ENCODE measurements around the gene FAM124A.

Gene FAM124A

DNA sequence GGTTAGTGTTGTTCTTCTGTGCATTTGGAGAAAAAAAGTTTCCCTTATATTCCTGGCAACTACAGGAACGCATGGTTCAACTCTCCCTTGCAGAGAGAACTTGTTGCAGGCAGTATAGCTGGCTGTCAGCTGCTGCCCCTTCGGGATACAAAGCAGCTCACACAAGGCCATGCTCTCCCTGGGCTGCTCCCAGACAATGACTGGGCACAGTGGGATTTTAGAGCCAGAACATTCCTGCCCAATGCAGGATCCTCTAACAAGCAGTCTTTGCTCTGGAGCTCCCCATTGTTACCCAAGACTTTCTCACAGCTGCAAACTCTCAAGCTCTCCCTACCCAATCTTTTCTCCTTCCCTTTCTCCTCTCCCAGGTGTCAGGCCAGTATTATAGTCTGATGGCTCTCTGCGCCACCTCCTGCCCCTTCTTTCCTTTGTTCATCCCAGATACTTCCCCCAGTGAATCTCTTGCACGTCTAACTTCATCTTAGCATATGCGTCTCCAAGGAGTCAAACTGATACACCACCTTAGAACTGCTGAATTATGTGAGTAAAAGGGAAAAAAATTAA, 89.8 kb downstream of the FAM124A start:
- no peak for DNase-seq (ENCODE audit: low spot score)

DNA sequence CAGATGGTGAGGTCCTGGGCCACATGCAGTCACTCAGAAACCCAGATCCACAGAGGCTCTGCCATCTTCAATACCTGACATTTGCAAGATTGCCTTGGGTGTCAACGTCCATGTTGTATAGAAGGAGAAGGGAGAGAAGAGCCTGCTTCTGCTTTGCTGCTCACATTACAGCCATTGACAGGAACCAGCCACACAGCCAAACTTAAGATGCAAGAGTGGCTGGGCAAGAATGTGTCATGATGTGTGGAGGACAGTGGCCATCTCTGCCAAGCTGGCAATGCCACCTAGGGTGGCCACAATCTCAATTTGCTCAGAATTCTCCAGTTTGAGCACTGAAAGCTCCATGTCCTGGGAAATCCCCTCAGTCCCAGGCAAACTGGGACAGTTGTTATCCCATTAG, 91.4 kb downstream of the FAM124A start:
- no peak for DNase-seq (ENCODE audit: low spot score)

DNA sequence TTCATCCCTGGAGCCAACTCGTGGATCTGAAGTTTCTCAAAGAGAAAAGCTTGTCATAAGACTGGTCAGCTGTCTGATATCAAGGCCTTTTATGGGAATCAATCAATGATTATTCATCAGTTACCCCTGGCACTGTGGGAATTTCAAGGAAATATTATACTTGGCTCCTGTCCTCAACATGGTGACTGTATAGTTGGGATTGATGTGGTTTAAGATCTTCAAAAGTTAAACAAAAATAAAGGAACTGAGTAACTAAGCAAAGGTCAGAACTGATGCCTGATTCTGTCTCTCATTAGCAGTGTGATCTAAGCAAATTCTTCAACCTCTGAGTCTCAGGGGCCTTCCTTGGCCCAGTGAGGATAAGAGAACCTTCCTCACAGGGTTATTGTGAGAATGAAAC, 95.1 kb downstream of the FAM124A start:
- peak; percentile 41 for DNase-seq (ENCODE audit: low spot score)

DNA sequence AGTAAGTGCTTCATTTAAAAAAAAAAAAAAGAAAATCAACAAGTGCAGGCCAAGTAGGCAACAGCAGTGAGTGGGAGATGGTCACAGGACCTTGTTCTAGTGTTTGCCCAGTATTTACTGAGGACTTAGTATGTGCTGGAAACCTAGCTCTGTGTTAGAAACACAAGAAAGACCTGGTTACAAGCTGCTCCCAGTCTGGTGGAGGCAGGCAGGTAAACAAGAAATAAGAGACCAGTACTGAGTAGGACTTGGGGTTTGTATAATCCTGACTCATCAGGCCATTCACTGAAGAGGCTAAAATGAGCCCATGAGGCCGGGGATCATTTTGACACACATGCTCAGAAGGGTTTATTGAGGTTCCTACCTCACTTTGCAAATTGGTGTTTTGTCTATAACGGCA, 95.8 kb downstream of the FAM124A start:
- no peak for DNase-seq (ENCODE audit: low spot score)

DNA sequence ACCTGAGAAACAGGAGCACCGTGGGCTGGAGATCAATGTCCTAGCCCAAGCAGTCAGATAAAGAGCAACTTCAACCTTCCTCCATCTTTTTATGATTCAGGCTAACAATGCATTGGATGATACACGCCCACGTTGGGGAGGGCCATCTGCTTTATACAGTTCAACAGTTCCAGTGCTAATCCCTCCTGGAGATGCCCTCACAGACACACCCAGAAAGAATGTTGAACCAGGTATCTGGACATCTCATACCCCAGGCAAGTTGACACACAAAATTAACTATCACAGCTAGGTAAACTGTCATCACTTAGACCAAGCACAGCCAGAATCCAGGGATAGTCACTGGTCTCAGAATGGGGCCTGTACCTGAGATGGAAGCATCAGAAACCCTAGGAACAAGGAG, 96.7 kb downstream of the FAM124A start:
- DNase-seq (ENCODE audit: low spot score): no peak

DNA sequence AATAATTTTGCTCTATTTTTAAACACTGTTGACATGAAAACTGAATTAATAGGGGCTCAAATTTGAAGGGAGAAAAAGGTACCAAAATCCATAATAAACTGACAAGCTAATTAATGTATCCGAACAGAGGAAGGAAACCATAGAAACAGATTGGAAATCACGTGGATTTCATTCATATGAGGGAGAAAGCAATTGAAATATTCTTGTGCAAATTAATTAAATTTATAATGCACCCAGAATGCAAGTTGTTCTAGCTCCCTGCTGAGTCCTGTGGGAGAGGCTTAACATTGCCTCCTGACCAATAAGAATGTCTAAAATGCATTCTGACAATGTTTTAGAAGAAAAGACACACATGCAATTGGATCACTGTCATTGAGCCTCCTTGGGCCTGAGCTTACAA, 99.6 kb downstream of the FAM124A start:
- no peak for DNase-seq (ENCODE audit: low spot score)

DNA sequence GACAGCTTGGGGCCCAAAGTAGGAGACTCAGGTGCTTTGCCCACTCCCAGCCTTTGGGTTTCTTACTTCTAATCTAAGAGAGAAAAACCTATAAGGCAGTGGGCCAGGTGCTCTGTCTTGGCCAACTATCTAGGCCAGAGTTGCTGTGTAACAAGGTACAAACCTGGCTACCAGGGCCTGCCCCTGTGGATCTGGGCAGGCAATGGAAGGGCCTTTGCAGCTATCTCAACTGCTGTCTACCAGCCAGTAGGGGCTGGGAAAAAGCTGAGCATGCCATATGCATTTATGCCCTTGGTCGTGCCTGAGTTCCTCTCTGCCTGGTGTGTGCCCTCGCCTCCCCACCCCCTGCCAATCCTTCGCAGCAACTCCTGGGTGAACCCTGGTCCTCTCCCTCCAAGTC, 100.6 kb downstream of the FAM124A start:
- DNase-seq (ENCODE audit: low spot score): no peak

DNA sequence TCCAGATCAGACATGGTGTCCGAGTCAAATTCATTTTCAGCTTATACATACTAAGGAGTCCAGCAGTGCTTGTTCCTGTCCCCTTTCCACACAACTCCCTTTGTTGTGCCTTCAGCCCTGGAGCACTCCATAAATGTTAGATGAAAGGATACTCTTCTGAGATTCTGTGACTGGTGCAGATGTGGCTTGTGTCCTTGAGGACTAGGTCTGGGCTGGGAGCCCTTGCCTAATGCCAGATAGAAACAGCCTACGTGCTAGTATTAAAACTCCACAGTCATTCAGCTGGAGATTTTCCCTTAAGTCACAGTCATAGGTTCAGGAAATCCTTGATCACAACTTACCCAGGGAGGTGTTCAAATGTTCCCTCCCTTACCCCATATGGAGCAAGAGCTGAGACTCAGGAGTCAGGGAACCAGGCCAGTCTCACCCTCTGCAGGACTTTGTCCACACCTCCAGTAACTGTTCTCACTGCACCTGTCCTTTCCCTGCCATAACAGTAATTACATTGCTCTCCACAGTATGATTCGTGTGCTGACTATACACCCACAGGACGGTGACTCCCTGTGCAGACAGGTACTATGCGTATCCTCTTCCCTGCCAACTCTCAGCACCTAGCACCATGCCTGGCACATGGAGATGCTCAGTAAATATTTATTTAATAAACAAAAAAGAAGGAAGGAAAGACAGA, 101.8 kb downstream of the FAM124A start:
- DNase-seq (ENCODE audit: low spot score): no peak

DNA sequence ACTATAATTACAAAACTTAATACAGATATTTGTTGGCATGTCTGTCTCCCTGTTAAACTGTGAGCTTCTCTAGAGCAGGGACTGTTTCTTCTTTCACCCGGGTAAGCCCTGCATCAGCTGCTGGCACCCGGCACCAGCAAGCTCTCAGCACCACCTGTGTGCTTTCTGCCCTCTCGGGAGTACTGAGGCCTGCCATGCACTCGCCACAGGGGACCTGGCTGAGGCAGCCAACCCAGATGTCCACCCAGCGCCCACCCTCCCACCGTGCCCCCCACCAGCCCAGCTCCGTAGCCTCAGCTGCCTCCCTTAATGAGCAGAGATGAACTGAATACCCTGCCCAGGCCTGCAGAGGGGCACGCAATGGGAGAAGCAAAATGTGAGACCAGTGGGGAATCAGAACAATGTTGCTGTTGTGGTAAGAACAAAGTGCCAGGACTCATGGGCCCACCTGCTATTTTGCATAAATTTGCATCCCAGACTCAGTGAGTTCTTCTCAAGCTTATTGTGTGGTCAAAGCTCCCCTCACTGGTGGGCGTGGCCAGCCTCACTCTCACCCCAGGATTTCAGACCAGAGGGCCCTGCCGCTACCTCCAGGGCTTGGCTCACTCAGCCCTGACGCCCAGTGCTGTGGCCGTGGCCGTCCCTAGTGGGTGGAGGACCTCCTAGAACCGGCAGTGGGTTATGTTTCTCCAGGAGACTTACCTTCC, 102.7 kb downstream of the FAM124A start:
- DNase-seq (ENCODE audit: low spot score): no peak

DNA sequence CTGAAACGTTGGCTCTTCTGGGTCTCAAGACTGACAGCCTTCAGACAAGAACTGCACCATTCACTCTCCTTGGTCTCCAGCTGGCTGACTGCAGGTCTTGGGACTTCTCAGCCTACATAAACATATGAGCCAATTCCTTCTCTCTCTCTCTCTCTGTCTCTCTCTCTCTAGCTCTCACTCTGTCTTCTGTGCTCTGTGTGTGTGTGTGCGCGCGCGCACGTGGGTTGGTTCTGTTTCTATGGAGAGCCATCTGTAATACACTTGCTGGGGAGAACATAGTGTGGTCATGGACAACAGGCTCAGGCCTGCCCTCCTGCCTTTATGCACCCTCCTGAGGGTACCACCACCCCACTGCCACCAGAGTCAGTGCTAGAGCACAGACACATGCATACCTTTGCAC, 103.6 kb downstream of the FAM124A start:
- DNase-seq (ENCODE audit: low spot score): no peak

DNA sequence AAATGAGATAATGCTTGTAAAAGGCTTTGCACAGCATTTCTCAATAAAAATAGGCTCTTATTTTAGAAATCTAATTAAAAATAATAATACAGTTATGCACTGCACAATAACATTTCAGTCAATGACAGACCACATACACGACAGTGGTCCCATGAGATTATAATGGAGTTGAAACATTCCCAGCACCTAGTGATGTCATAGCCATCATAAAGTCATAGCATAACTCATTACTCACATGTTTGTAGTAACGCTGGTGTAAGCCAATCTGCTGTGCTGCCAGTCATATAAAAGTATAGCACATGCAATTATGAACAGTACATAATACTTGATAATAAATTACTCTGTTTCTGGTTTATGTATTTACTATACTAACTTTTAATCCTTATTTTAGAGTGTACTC, 104.6 kb downstream of the FAM124A start:
- DNase-seq (ENCODE audit: low spot score): no peak

DNA sequence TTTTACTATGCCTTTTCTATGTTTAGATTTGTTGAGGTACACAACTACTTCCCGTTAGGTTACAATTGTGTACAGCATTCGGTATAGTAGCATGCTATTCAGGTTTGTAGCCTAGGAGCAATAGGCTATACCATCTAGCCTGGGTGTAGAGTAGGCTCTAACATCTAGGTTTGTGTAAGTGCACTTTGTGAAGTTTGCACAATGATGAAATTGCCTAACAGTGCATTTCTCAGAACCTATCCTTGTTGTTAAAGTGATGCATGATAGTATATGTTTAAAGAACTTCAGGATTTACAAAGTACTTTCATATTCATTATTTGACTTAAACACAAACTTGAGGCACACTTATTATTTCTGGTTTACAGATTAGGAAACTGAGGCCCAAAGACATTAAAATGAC, 105.8 kb downstream of the FAM124A start:
- DNase-seq (ENCODE audit: low spot score): no peak

DNA sequence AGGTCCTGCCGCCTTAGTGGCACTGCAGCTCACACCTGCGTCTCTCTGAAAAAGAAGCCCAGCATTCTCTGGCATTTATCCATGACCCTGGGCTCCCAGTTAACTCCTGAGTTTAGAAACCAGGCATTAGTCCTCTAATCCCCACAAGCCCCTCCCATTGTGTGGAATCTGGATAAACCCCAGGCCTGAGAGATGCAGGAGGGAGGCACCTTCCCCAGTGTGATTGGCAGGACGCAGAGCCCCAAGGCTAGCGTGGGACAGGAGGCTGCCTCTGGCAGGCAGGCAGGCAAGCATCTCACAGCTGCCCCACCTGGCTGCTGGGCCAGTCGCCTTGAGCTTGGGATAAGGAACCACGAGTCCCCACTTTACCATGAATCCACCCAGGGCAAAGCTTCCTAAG, 106.3 kb downstream of the FAM124A start:
- no peak for DNase-seq (ENCODE audit: low spot score)

DNA sequence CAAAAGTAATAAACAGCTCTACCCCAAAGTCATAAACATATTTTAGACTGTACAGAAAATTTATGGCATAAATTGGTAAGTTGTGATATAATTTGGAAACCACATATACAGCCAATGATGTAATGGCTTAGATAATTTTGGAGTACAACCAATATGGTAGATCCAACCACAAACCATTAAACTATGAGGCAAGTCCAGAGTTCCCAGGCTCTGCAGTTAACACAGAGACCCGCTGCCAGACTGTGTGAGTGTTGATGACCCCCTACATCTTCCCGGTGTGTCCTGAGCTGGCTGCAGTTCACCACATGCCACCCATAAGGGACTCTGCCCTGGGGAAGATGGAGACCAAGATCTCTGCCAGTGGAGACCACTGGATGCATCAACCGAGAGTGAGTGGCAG, 107.4 kb downstream of the FAM124A start:
- DNase-seq (ENCODE audit: low spot score): no peak

DNA sequence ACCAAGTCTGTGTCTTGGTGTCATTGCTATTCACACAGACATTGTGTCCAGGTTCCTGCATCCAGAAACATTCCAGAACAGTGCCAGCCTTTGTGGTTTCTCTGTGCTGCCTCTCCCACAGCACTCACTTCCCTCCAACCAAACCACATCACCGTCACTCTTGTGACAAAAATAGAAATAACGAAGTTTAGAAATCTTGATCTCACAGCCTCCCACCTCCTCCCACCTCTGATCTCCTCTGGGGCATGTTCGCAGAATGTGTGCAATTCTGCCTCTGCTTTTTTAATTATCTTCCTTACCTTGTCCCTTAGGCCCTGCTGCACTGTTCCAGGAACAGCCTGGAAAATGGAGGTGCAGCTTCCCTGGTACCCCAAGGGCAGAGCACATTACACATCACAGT, 108.6 kb downstream of the FAM124A start:
- DNase-seq (ENCODE audit: low spot score): peak; percentile 45

DNA sequence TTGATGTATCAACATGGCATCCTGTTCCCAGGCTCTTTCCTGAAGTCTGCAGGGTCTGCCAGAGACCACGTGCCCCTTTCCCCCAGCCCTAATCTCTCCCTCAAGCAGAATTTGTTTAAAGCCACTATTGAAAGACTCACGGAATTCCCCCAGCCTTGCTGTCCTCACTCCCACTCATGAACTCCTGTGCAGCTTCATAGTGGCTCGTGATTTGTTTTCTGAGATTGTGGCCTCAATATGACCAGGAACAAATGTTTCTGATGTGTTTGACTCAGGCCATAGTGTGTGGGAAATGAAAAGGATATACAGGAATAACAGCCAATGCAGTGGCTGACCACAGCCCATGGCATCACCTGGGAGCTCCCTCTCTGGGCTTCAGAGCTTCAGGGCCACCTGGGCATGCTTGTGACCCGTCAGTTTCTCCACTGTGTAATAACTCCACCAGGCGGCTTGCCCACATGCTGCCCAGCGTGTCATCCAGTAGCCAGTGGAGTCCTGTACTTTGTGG, 109.2 kb downstream of the FAM124A start:
- DNase-seq (ENCODE audit: low spot score): no peak

DNA sequence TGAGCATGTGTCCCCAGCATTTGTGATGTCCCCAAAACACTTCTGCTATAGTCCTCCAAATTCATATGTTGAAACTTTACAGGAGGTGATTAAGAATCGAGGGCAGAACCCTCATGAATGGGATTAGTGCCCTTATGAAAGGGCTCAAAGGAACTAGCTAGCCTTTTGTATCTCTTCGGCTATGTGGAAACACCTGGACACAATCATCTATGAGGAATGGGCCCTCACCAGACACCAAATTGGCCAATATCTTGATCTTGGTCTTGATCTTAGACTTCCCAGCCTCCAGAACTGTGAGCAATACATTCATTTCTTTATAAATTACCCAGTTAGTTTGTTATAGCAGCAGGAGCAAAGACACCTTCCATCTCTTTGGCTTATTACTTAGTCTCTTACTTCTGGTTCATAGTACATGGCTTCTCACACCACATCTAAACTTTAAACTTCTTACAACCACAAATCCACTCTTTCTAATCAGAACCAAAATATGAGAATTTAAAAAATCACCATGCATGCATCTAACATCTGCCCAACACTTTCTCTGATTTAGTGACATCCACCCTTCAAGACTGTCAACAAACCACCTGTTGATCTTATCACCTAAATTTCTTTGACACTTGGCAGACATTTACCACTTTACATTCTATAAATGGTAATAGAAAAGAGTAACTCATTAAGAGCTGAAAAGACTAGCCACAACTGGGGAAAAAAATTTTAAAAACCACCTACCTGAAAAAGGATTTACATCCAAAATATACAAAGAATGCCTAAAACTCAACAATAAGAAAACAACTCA, 110.6 kb downstream of the FAM124A start:
- DNase-seq (ENCODE audit: low spot score): no peak

DNA sequence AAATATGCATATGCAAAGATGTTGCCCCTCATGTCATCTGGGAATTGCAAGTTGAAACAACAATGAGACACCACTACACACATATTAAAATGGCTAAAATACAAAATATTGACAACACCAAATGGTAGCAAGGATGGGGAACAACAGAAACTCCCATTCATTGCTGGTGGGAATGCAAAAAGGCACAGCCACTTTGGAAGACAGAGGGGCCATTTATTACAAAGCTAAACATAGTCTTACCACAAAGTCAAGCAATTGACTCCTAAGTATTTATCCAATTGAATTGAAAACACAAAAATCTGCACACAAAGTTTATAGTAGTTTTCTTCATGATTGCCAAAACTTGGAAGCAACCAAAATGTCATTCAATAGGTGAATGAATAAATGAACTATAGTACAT, 111.2 kb downstream of the FAM124A start:
- no peak for DNase-seq (ENCODE audit: low spot score)

DNA sequence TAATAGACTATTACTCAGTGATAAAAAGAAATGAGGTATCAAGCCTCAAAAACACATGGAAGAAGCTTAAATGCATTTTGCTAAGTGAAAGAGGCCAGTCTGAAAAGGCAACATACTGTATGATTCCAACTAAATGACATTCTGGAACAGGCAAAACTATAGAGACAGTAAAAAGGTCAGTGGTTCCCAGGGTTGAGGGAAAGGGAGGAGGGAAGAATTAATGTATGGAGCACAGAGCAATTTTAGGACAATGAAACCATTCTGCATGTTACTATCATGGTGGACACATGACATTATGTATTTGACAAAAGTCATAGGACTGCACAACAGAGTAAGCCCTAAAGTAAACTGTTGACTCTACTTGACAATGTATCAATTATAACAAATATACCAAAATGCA, 111.6 kb downstream of the FAM124A start:
- no peak for DNase-seq (ENCODE audit: low spot score)

Data from AG08396 (cell line).